ENCODE data around the gene TBKBP1.

TBKBP1 gene

DNA sequence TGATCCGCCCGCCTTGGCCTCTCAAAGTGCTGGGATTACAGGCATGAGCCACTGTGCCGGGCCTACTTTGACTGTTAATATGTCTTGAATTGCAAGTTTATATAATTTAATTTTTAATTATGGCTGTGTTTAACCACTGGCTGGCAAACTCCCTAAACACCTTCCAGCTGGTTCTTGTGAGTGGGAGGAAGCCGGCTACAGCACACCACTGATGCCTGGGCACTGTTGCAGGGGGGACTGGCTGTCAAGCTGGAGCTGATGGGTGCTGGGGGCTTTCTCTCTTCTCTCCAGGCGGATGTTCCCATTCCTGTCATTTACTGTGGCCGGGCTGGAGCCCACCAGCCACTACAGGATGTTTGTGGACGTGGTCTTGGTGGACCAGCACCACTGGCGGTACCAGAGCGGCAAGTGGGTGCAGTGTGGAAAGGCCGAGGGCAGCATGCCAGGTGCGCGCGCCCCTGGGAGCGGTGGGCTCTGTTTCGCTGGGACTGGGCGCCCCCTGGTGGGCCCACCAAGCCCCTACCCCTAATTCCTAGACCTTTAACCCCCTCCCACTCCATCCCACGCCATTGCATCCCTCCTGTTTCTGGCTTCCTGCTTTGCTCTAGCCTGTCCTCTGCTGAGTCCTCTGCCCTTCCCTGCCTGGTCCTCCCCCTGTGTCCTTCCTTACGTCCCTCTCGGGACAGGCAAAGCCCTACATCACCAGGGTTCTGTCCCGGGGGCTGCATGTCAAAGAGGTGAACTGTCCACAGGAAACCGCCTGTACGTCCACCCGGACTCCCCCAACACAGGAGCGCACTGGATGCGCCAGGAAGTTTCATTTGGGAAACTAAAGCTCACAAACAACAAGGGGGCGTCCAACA is 48.6 kb downstream of the TBKBP1 start:
- no peak overlapping the region for H3K4me3 ChIP-seq (ENCODE audit: low read depth, low read length)
- TF ChIP-seq, protein P1, sequence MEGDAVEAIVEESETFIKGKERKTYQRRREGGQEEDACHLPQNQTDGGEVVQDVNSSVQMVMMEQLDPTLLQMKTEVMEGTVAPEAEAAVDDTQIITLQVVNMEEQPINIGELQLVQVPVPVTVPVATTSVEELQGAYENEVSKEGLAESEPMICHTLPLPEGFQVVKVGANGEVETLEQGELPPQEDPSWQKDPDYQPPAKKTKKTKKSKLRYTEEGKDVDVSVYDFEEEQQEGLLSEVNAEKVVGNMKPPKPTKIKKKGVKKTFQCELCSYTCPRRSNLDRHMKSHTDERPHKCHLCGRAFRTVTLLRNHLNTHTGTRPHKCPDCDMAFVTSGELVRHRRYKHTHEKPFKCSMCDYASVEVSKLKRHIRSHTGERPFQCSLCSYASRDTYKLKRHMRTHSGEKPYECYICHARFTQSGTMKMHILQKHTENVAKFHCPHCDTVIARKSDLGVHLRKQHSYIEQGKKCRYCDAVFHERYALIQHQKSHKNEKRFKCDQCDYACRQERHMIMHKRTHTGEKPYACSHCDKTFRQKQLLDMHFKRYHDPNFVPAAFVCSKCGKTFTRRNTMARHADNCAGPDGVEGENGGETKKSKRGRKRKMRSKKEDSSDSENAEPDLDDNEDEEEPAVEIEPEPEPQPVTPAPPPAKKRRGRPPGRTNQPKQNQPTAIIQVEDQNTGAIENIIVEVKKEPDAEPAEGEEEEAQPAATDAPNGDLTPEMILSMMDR (IDR thresholded peaks at IDR 0.05; ENCODE audit: low read depth, low read length) = 0 out of 2 replicates have a peak, but pooled peaks have one; percentile 13

DNA sequence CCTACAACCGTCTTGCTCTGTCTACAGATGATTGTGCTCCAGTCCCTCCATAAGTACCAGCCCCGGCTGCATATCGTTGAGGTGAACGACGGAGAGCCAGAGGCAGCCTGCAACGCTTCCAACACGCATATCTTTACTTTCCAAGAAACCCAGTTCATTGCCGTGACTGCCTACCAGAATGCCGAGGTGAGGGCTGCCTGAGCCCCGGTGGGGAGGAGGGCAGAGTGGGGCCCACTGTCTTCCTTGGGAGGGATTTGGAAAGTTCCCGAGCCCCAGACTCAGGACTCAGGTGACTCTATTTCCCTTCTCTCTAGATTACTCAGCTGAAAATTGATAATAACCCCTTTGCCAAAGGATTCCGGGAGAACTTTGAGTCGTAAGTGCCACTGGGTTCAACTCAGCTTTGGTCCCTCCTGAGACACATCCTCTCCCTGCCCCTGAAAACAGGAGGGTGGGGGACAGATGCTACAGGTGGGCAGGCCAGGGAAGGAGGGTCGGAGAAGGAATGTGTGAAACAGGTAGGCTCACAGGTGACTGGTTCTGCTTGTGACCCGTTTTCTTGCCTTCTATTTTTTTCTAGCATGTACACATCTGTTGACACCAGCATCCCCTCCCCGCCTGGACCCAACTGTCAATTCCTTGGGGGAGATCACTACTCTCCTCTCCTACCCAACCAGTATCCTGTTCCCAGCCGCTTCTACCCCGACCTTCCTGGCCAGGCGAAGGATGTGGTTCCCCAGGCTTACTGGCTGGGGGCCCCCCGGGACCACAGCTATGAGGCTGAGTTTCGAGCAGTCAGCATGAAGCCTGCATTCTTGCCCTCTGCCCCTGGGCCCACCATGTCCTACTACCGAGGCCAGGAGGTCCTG is 50.4 kb downstream of the TBKBP1 start:
- TF ChIP-seq, protein P1 (IDR thresholded peaks at IDR 0.05; ENCODE audit: low read depth, low read length) = no peak

DNA sequence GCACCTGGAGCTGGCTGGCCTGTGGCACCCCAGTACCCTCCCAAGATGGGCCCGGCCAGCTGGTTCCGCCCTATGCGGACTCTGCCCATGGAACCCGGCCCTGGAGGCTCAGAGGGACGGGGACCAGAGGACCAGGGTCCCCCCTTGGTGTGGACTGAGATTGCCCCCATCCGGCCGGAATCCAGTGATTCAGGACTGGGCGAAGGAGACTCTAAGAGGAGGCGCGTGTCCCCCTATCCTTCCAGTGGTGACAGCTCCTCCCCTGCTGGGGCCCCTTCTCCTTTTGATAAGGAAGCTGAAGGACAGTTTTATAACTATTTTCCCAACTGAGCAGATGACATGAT is 51.0 kb downstream of the TBKBP1 start:
- TF ChIP-seq, protein P1 (IDR thresholded peaks at IDR 0.05; ENCODE audit: low read depth, low read length) = no peak
- H3K4me3 ChIP-seq (ENCODE audit: low read depth, low read length) = no peak overlapping the region

More for the DNA sequence above, 50.4 kb downstream of the TBKBP1 start:
- no peak overlapping the region for H3K4me3 ChIP-seq (ENCODE audit: low read depth, low read length)

DNA sequence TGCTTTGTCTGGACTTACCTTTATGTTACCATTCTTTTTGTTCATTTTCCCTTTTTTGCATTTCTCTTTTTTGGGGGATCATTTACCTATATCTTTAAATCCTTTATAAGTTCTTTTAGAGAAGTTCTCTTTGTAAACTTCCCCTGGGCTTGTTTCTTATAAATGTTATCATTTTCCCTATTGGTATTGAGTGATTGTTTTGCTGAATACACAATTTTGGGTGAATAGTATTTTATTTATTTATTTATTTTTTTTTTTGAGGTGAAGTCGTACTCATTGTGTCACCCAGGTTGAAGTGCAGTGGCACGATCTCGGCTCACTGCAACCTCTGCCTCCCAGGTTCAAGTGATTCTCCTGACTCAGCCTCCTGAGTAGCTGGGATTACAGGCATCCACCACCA is 57.5 kb downstream of the TBKBP1 start:
- TF ChIP-seq, protein P1 (IDR thresholded peaks at IDR 0.05; ENCODE audit: low read depth, low read length) = no peak
- H3K4me3 ChIP-seq (ENCODE audit: low read depth, low read length) = no peak overlapping the region

DNA sequence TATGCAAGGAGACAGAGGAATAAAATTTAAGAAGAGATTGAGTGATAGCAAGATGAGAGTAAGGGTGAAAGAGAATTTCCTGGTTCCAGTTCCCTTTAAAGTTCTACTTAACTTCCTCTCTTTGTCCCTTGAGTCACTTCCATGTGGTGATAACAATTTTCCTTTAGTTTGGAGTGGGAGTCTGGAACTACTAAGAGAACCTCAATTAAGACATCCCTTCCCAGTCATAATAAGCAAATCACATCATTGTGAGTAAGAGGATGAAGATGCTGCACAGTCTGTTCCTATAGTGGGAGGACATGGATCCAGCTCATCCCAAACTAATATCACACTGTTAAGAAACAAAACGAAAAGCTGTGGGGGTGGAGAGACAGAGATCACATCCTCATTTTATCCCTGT is 63.4 kb downstream of the TBKBP1 start:
- H3K4me3 ChIP-seq (ENCODE audit: low read depth, low read length) = no peak overlapping the region
- TF ChIP-seq, protein P1 (IDR thresholded peaks at IDR 0.05; ENCODE audit: low read depth, low read length) = no peak

DNA sequence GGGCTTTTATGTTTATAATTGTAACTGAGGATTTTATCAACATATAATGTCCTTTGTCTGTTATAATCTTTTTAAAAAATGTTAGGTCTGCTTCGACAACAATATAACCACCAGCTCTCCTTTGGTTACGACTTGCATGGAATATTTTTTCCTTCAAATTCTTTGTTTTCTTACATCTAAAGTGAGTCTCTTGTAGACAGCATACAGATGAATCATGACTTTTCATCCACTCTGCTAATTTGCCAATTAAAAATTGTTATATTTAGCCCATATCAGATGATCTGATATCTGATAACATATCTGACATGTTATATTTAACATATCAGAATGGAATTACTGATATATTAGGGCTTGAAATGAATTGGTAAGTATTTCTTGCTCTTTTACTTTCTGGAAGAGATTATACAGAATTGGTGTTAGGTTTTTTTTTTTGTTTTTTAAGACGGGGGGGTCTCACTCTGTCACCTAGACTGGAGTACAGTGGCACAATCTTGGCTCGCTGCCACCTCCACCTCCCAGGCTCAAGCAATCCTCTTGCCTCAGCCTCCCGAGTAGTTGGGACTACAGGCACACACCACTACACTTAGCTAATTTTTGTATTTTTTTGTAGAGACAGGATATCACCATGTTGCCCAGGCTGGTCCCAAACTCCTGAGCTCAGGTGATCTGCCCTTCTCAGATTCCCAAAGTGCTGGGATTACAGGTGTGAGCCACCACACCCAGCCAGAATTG is 66.6 kb downstream of the TBKBP1 start:
- TF ChIP-seq, protein P1 (IDR thresholded peaks at IDR 0.05; ENCODE audit: low read depth, low read length) = no peak
- H3K4me3 ChIP-seq (ENCODE audit: low read depth, low read length) = no peak overlapping the region
